Keratinocyte (primary cell): Measurements from ENCODE around the gene LIPN. TPM values are rescaled to one million over a fixed set of nuclear protein-coding genes. Genes with fewer than 3 reads are reported as not detected.

Experiments used
- DNase-seq: peaks from one replicate; pipeline ENCODE4 v3.0.0-alpha.2; 2011; ENCODE audit warnings: low read depth, missing footprints, low spot score
- FAIRE-seq: peaks from 2 replicates; lab custom pipeline; 2011; peaks lifted over from hg19 to GRCh38; lab: Jason Lieb, UNC
- H2AFZ ChIP-seq: 2 replicates; pipeline ENCODE4 v1.6.0; 2012; ENCODE audit warnings: low read length, control low read depth, inconsistent platforms; ENCODE audit not compliant: control insufficient read depth
- H3K27ac ChIP-seq: 2 replicates; pipeline ENCODE4 v1.5.1; 2011; ENCODE audit warnings: low read length; ENCODE audit not compliant: control insufficient read depth, insufficient read depth
- H3K27me3 ChIP-seq: 3 replicates; pipeline ENCODE4 v1.6.0; 2011; ENCODE audit warnings: low read length; ENCODE audit not compliant: control insufficient read depth, insufficient read depth; ENCODE audit errors: extremely low read depth
- H3K36me3 ChIP-seq, 2 experiments: 2 replicates in 1 of 2; 3 replicates in 1 of 2; pipeline ENCODE4 v1.5.1; 2011; ENCODE audit warnings: low read length in 2 of 2, mild to moderate bottlenecking in 1 of 2; ENCODE audit not compliant: control insufficient read depth in 2 of 2, insufficient read depth in 2 of 2; ENCODE audit errors: extremely low read depth in 1 of 2
- H3K4me1 ChIP-seq: 3 replicates; pipeline ENCODE4 v1.5.1; 2011; ENCODE audit warnings: low read length; ENCODE audit not compliant: control insufficient read depth, insufficient read depth; ENCODE audit errors: extremely low read depth
- H3K4me2 ChIP-seq: 3 replicates; pipeline ENCODE4 v1.6.0; 2011; ENCODE audit warnings: low read depth, low read length; ENCODE audit not compliant: control insufficient read depth, insufficient read depth; ENCODE audit errors: extremely low read depth
- H3K4me3 ChIP-seq, 3 experiments: fragments of 200-600 bp in 1 of 3; sonication (generic) in 1 of 3; 2 replicates in 2 of 3; 3 replicates in 1 of 3; pipeline ENCODE4 v1.5.1; 2011 to 2016; ENCODE audit warnings: low read length in 3 of 3, mild to moderate bottlenecking in 3 of 3, control low read depth in 2 of 3, inconsistent platforms in 1 of 3, low read depth in 1 of 3, mixed read lengths in 1 of 3, mixed run types in 1 of 3, moderate library complexity in 1 of 3; ENCODE audit not compliant: control insufficient read depth in 2 of 3, insufficient read depth in 2 of 3; ENCODE audit errors: extremely low read depth in 1 of 3
- H3K79me2 ChIP-seq: 2 replicates; pipeline ENCODE4 v1.6.0; 2012; ENCODE audit warnings: low read length; ENCODE audit not compliant: control insufficient read depth, insufficient read depth
- H3K9ac ChIP-seq: 3 replicates; pipeline ENCODE4 v1.6.0; 2011; ENCODE audit warnings: low read length; ENCODE audit not compliant: control insufficient read depth, insufficient read depth; ENCODE audit errors: extremely low read depth
- H3K9me1 ChIP-seq: 3 replicates; pipeline ENCODE4 v1.6.0; 2011; ENCODE audit warnings: low read length; ENCODE audit not compliant: control insufficient read depth, insufficient read depth; ENCODE audit errors: extremely low read depth
- H3K9me3 ChIP-seq: 2 replicates; pipeline ENCODE4 v1.5.1; 2012; ENCODE audit warnings: low read depth, low read length; ENCODE audit not compliant: control insufficient read depth
- H4K20me1 ChIP-seq: 3 replicates; pipeline ENCODE4 v1.6.0; 2011; ENCODE audit warnings: low read length; ENCODE audit not compliant: control insufficient read depth, insufficient read depth; ENCODE audit errors: extremely low read depth
- EZH2 ChIP-seq: IDR thresholded peaks from one replicate; pipeline ENCODE4 v1.6.1; 2012; ENCODE audit warnings: inconsistent platforms, mild to moderate bottlenecking, low read length, moderate library complexity
- dilution Hi-C: fragments of 300-500 bp; cut with MboI; formaldehyde crosslinking; loops from one replicate; pipeline ENCODE4 v1.7.0; 2020; ENCODE audit warnings: low sequenced_read_pairs; ENCODE audit not compliant: extremely low pct_ligation_motif_present
- polyA plus RNA-seq, 5 experiments: library from polyadenylated mRNA; depleted of rRNA in 3 of 5; stranded (reverse) in 3 of 5; stranded (forward) in 1 of 5; unstranded in 1 of 5; fragments of >200 nt; gene quantifications; 1 replicate in 1 of 5; 2 replicates in 3 of 5; 3 replicates in 1 of 5; pipeline versions ENCODE4 v1.2.1 to v1.2.3, GENCODE V29; 2011 to 2012; ENCODE audit warnings: missing spikeins in 2 of 5, low read depth in 1 of 5, low replicate concordance in 1 of 5
- TF ChIP-seq, protein P1 (sequence below), 3 experiments: IDR thresholded peaks in 1 of 3; conservative IDR thresholded peaks in 1 of 3; optimal IDR thresholded peaks in 1 of 3; 2 replicates in 2 of 3; 3 replicates in 1 of 3; pipeline versions ENCODE3 to v1.5.1; 2011; ENCODE audit warnings: low read length in 3 of 3, mild to moderate bottlenecking in 3 of 3, moderate library complexity in 2 of 3, control low read depth in 1 of 3, inconsistent platforms in 1 of 3; ENCODE audit not compliant: insufficient read depth in 2 of 3; ENCODE audit errors: extremely low read depth in 1 of 3

LIPN gene
- polyA plus RNA-seq, 1 donor (not counting 4 experiments of a cell fraction or from before 2014, with no cell fraction given) = 0.20 TPM

DNA sequence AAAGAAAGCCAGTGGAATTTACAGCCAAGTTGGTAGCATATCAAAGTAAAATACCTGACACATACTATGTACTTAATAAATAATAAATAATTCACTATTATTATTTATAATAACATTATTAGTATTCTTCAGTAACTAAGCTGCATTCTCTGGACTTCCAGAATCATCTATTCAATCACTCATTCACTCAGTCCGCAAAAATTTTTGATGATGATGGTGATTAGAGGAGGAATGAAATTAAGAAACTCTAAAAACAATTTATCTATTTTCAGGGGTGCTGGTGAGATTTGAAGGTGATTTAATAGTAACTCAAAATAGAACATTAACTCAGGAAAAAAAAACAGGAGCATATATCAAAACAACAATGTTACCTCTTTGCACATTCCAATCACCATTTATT lies 3.2 kb upstream of the LIPN start:
- Histone ChIP-seq H3K4me3 (no peak overlapping the region), H3K79me2 (no peaks in the 10 kb centered on the region), H3K9me1 (no peaks in the 10 kb centered on the region), H3K27ac (no peak overlapping the region), H3K36me3 (no peaks in the 10 kb centered on the region), H4K20me1 (no peaks in the 10 kb centered on the region), H3K4me1 (peaks cover 5% of the 10 kb centered on the region), H3K4me2 (no peak overlapping the region), H3K9me3 (no peaks in the 10 kb centered on the region), H3K9ac (no peak overlapping the region), H3K27me3 (no peaks in the 10 kb centered on the region), H2AFZ (no peak overlapping the region)
- no peak for FAIRE-seq
- no peak for DNase-seq
- dilution Hi-C loops = no loop called here
- no peak for TF ChIP-seq EZH2
- TF ChIP-seq, protein P1, sequence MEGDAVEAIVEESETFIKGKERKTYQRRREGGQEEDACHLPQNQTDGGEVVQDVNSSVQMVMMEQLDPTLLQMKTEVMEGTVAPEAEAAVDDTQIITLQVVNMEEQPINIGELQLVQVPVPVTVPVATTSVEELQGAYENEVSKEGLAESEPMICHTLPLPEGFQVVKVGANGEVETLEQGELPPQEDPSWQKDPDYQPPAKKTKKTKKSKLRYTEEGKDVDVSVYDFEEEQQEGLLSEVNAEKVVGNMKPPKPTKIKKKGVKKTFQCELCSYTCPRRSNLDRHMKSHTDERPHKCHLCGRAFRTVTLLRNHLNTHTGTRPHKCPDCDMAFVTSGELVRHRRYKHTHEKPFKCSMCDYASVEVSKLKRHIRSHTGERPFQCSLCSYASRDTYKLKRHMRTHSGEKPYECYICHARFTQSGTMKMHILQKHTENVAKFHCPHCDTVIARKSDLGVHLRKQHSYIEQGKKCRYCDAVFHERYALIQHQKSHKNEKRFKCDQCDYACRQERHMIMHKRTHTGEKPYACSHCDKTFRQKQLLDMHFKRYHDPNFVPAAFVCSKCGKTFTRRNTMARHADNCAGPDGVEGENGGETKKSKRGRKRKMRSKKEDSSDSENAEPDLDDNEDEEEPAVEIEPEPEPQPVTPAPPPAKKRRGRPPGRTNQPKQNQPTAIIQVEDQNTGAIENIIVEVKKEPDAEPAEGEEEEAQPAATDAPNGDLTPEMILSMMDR (optimal IDR thresholded peaks at IDR 0.05 in 1 of 3, IDR thresholded peaks at IDR 0.05 in 1 of 3, conservative IDR thresholded peaks at IDR 0.05 in 1 of 3; ENCODE audit: extremely low read depth in 1 of 3, insufficient read depth in 2 of 3, low read length in 3 of 3) = no peak

DNA sequence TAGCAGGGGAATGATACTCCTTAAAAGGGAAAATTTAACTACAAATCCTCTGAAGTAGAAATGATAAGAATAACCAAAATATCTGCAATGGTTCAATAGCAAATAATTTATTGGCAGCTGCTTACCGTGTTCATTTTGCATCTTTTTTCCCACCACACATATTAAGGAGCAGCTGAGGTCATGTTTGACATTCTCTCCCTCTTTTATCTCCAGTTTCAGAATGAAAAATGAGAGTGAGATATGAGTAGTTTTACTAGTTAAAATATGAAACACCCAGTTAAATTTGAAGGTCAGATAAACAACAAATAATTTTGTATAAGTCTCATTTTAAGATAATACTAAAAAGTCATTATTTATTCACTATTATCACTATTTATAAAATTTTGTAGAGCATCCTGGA lies 3.1 kb downstream of the LIPN start:
- no peaks in the 10 kb centered on the region for H3K36me3 ChIP-seq
- no peaks in the 10 kb centered on the region for H4K20me1 ChIP-seq
- FAIRE-seq = no peak
- no peaks in the 10 kb centered on the region for H3K79me2 ChIP-seq
- H3K4me2 ChIP-seq = no peak overlapping the region
- no peak overlapping the region for H3K27ac ChIP-seq
- H3K27me3 ChIP-seq = no peaks in the 10 kb centered on the region
- H3K9ac ChIP-seq = no peak overlapping the region
- dilution Hi-C loops = no loop called here
- TF ChIP-seq, protein P1 (optimal IDR thresholded peaks at IDR 0.05 in 1 of 3, IDR thresholded peaks at IDR 0.05 in 1 of 3, conservative IDR thresholded peaks at IDR 0.05 in 1 of 3; ENCODE audit: extremely low read depth in 1 of 3, insufficient read depth in 2 of 3, low read length in 3 of 3) = no peak
- TF ChIP-seq EZH2 = no peak
- no peaks in the 10 kb centered on the region for H3K9me1 ChIP-seq
- H3K9me3 ChIP-seq = no peaks in the 10 kb centered on the region
- no peak overlapping the region for H3K4me3 ChIP-seq
- peaks cover 3% of the 10 kb centered on the region for H3K4me1 ChIP-seq
- no peak overlapping the region for H2AFZ ChIP-seq
- DNase-seq = no peak
